ENCODE data around the gene GZF1. TPM values are rescaled to one million over a fixed set of nuclear protein-coding genes. Genes with fewer than 3 reads are reported as not detected.

The GZF1 gene
- total RNA-seq, 1 donor, result 19.4 TPM

- DNase-seq (ENCODE audit: low read depth), result no peak
- H3K4me3 ChIP-seq (ENCODE audit: low read depth, low read length), result no peak overlapping the region
- TF ChIP-seq CTCF (IDR thresholded peaks at IDR 0.05; ENCODE audit: insufficient read depth, low read depth, low read length), result no peak
These were observed 55.9 kb downstream of the GZF1 start for GRCh38 chr20:23417861-23418260.

- DNase-seq (ENCODE audit: low read depth), result no peak
- TF ChIP-seq CTCF (IDR thresholded peaks at IDR 0.05; ENCODE audit: insufficient read depth, low read depth, low read length), result no peak
- peak overlapping the region; percentile 86 for H3K4me3 ChIP-seq (ENCODE audit: low read depth, low read length)
These were observed 57.6 kb downstream of the GZF1 start for GRCh38 chr20:23419657-23419994.

GRCh38 chr20:23419995-23420901 is 58.3 kb downstream of the GZF1 start:
- TF ChIP-seq CTCF (IDR thresholded peaks at IDR 0.05; ENCODE audit: insufficient read depth, low read depth, low read length), result no peak
- peak overlapping the region; percentile 86 for H3K4me3 ChIP-seq (ENCODE audit: low read depth, low read length)
- DNase-seq (ENCODE audit: low read depth), result peak; percentile 80

- TF ChIP-seq CTCF (IDR thresholded peaks at IDR 0.05; ENCODE audit: insufficient read depth, low read depth, low read length), result peak; percentile 51
- H3K4me3 ChIP-seq (ENCODE audit: low read depth, low read length), result peak within 1 kb of the TSS; percentile 86
These were observed 59.3 kb downstream of the GZF1 start, which contains the start of gene NAPB for GRCh38 chr20:23420943-23421931. NAPB (minus strand) TSS chr20:23421488; CDS start chr20:23421402, 86 bp downstream.

More at GRCh38 chr20:23420943-23421931, 59.3 kb downstream of the GZF1 start, which contains the start of gene NAPB:
- DNase-seq (ENCODE audit: low read depth), result peak; percentile 92

Small RNA genes lying within 50 kb of the gene (small RNA-seq; reads per million reads assigned to genes)
- gene RNA5SP479, result not detected

Other genes starting within 250 kb of the GZF1 start
- 22.9 and 25.4 TPM in 2 replicates for gene NXT1, start 11.4 kb upstream of the GZF1 start, total RNA-seq
- gene NAPB, start 59.3 kb downstream of the GZF1 start, total RNA-seq, result 9.5 and 9.7 TPM in 2 replicates
- not detected in 2 replicates for gene CSTL1, start 77.5 kb downstream of the GZF1 start, total RNA-seq
- not detected in 2 replicates for gene CST11, start 90.7 kb downstream of the GZF1 start, total RNA-seq
- not detected in 2 replicates for gene CST8, start 128.9 kb downstream of the GZF1 start, total RNA-seq
- gene CST9L, start 206.3 kb downstream of the GZF1 start, total RNA-seq, result not detected in 2 replicates
- not detected in 2 replicates for gene CST9, start 243.7 kb downstream of the GZF1 start, total RNA-seq